MCF 10A (cell line): ENCODE measurements around the gene ADRA2A. TPM values are rescaled to one million over a fixed set of nuclear protein-coding genes. Genes with fewer than 3 reads are reported as not detected.

Experiments
- BruUV-seq: library from RNA; stranded (reverse); fragments of 400-500 nt; replicated peaks from 2 replicates; lab custom pipeline; 2021; lab: Mats Ljungman, UMichigan
- CTCF ChIA-PET: fragments of 300-600 bp; sonication (Branson Sonifier 250); formaldehyde crosslinking; extraction: SDS; loops from one replicate; lab custom pipeline; 2021; ENCODE audit warnings: antibody characterized with exemption, inconsistent platforms; lab: Yijun Ruan, JAX
- POLR2A ChIA-PET: fragments of 300-600, 350-650 bp; sonication (Branson Sonifier 250); formaldehyde crosslinking; extraction: SDS; loops from one replicate; lab custom pipeline; 2020; ENCODE audit warnings: antibody characterized with exemption, inconsistent platforms; lab: Yijun Ruan, JAX
- DNase-seq: peaks from one replicate; pipeline ENCODE4 v3.0.0-alpha.2; 2018; ENCODE audit not compliant: unreplicated experiment
- H3K27ac Mint-ChIP-seq: one replicate; pipeline ENCODE4 v1.8.0; 2022; ENCODE audit warnings: mild to moderate bottlenecking, low read depth, mixed read lengths; ENCODE audit not compliant: unreplicated experiment
- H3K27me3 Mint-ChIP-seq: one replicate; pipeline ENCODE4 v1.8.0; 2022; ENCODE audit warnings: mixed read lengths; ENCODE audit not compliant: insufficient read depth, unreplicated experiment
- H3K36me3 Mint-ChIP-seq: one replicate; pipeline ENCODE4 v1.8.0; 2022; ENCODE audit warnings: mild to moderate bottlenecking, moderate library complexity, mixed read lengths; ENCODE audit not compliant: insufficient read depth, unreplicated experiment
- H3K4me1 Mint-ChIP-seq: one replicate; pipeline ENCODE4 v1.8.0; 2022; ENCODE audit warnings: mixed read lengths; ENCODE audit not compliant: insufficient read depth, unreplicated experiment
- H3K4me3 Mint-ChIP-seq: one replicate; pipeline ENCODE4 v1.8.0; 2022; ENCODE audit warnings: mild to moderate bottlenecking, moderate library complexity, mixed read lengths; ENCODE audit not compliant: unreplicated experiment
- H3K9me3 Mint-ChIP-seq: one replicate; pipeline ENCODE4 v1.8.0; 2022; ENCODE audit warnings: mixed read lengths; ENCODE audit not compliant: unreplicated experiment
- intact Hi-C: fragments of 100-400 bp; cut with micrococcal nuclease; formaldehyde crosslinking; loops from 2 replicates; pipeline ENCODE4 v1.14.1; 2022
- total RNA-seq: library from RNA; stranded (reverse); gene quantifications from 2 replicates; pipeline ENCODE4 v1.2.3, GENCODE V29; 2022
- TF ChIP-seq, protein P1 (sequence below): fragments of 200-600 bp; IDR thresholded peaks from one replicate; pipeline ENCODE4 v1.8.0; 2022; ENCODE audit warnings: antibody characterized with exemption, mild to moderate bottlenecking; ENCODE audit not compliant: unreplicated experiment

ADRA2A gene
- total RNA-seq, 1 experiment from 2014 or later = not detected

DNA sequence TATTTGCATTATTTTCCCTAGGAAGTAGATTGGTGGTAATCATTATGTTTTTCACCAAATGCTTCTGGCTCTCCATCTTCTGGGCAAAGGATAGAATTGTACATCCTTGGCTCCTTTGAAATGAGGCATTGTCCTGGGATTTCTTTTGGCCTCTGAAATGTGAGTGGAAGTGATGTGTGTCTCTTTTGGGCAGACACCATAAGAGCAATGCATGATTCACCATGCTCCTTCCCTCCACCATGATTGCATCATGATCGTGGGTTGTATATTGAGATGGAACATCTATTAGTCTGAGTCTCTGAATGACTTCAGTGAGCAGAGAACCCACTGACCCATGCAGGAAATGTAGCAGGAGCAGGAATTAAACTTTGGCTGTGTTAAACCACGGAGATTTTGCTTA is 49.2 kb downstream of the ADRA2A start:
- no peak overlapping the region for H3K27ac Mint-ChIP-seq
- TF ChIP-seq, protein P1, sequence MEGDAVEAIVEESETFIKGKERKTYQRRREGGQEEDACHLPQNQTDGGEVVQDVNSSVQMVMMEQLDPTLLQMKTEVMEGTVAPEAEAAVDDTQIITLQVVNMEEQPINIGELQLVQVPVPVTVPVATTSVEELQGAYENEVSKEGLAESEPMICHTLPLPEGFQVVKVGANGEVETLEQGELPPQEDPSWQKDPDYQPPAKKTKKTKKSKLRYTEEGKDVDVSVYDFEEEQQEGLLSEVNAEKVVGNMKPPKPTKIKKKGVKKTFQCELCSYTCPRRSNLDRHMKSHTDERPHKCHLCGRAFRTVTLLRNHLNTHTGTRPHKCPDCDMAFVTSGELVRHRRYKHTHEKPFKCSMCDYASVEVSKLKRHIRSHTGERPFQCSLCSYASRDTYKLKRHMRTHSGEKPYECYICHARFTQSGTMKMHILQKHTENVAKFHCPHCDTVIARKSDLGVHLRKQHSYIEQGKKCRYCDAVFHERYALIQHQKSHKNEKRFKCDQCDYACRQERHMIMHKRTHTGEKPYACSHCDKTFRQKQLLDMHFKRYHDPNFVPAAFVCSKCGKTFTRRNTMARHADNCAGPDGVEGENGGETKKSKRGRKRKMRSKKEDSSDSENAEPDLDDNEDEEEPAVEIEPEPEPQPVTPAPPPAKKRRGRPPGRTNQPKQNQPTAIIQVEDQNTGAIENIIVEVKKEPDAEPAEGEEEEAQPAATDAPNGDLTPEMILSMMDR = no peak
- no TSS peak for BruUV-seq
- intact Hi-C loops = no loop called here
- H3K9me3 Mint-ChIP-seq = no peaks in the 10 kb centered on the region
- H3K36me3 Mint-ChIP-seq = no peaks in the 10 kb centered on the region
- DNase-seq = peak; percentile 46
- H3K4me1 Mint-ChIP-seq = peaks cover 12% of the 10 kb centered on the region
- no peak overlapping the region for H3K4me3 Mint-ChIP-seq
- ChIA-PET POLR2A (no interaction called here), CTCF (no interaction called here)
- H3K27me3 Mint-ChIP-seq = peaks cover 16% of the 10 kb centered on the region

DNA sequence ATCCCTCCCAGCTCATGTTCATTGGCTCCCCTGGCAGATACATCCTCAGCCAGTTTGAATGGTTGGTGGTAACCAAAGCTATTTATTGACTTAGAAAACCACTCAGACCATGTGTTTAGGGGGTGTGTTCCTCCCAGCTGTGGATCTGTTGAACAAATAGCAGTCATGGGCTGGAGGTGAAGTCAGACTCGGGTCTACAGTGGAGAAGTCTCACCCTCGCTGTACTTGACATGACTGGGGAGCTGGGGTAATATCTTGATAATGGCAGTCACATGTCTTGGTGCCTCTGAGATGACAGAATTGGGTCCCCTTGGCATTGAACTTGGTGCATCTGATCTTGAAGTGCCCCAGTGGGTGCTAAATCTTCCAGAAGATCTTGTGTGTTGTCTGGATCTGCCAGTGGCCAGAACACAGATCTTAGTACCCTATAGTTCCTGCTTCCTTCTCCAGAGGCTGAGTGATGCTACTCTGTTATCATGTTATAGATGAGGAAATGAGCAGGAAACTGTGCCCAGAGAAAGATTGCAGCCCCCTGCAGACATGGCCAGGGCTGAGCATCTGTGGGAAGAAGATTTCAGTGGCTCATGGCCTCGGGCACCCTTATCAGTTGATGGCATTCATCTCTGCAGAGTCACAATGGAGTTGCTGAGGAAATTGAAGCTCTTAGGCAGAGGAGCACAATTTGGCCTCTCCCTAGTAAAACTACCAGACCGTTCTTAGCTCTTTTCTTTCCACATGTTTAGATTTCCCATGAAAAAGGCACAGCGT is 50.4 kb downstream of the ADRA2A start:
- intact Hi-C loops = no loop called here
- TF ChIP-seq, protein P1 = no peak
- Mint-ChIP-seq H3K9me3 (no peaks in the 10 kb centered on the region), H3K27me3 (peaks cover 4% of the 10 kb centered on the region), H3K4me1 (peaks cover 12% of the 10 kb centered on the region), H3K36me3 (no peaks in the 10 kb centered on the region), H3K4me3 (no peak overlapping the region), H3K27ac (no peak overlapping the region)
- CTCF ChIA-PET = no interaction called here
- POLR2A ChIA-PET = no interaction called here
- BruUV-seq = no TSS peak
- DNase-seq = no peak

DNA sequence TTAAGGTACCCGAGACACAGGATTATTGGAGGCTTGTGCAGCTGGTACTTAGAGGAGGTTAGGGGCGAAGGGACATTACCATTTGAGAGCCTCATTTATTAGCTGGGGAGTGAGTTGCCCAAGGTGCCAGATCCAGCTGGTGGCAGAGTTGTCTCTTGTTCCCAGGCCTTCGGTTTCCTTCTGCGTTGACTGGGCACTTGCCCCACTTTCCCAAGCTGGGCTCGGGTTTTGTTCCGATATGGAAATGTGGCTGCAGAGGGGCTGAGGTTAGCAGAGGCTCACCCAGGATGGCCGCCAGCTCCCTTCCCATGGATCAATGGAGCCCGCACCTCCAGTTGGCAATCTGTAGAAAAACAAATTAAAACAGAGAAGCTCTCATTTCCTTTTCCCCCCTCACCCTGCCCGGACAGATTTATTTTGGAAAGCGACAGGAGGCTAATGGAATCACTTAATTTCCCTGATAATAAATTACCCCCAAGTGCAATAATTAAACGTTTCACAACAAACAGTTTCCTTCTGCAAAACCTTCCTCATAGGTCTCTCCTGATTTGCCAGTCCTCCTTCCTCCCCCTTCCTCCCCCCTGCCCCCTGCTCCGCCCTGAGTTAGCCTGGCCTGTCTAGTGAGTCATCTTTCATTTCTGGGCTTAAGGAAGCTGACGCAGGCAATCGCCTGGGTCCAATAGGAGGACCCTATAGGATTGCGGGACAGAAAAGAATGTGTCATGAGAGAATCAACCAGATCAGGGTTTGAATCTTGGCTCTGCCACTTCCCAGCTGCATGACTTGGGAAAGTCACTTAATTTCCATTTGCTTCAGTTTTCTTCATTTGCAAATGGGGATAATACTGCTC is 51.7 kb downstream of the ADRA2A start:
- peak; percentile 80 for DNase-seq
- H3K4me1 Mint-ChIP-seq = peaks cover 12% of the 10 kb centered on the region
- H3K36me3 Mint-ChIP-seq = no peaks in the 10 kb centered on the region
- no peak overlapping the region for H3K4me3 Mint-ChIP-seq
- no peak overlapping the region for H3K27ac Mint-ChIP-seq
- peaks cover 1% of the 10 kb centered on the region for H3K27me3 Mint-ChIP-seq
- no TSS peak for BruUV-seq
- POLR2A ChIA-PET = no interaction called here
- intact Hi-C loops = no loop called here
- TF ChIP-seq, protein P1 = no peak
- CTCF ChIA-PET = no interaction called here
- H3K9me3 Mint-ChIP-seq = no peaks in the 10 kb centered on the region

DNA sequence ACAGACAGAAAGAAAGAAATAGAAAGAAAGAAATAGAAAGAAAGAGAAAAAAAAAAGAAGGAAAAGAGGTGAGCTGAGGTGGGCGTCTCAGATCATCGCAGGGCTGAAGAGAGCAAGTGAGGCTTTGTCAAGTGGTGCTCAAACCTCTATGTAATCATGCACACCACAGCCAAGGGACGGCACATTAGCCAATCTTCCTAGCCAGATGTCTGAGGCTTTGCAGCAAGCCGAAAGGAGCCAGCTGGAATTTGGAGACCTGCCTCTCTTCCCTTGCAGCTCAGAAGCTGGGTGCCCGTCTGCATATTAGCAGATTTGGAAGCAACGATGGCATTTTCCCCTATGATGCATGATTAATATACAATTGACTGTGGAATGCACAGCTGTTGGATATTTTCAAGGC is 52.5 kb downstream of the ADRA2A start:
- Mint-ChIP-seq H3K4me1 (peaks cover 12% of the 10 kb centered on the region), H3K27me3 (peaks cover 9% of the 10 kb centered on the region), H3K27ac (no peak overlapping the region), H3K36me3 (no peaks in the 10 kb centered on the region), H3K4me3 (no peak overlapping the region), H3K9me3 (peaks cover 4% of the 10 kb centered on the region)
- intact Hi-C loops = no loop called here
- no peak for DNase-seq
- TF ChIP-seq, protein P1 = no peak
- ChIA-PET POLR2A (no interaction called here), CTCF (no interaction called here)
- no TSS peak for BruUV-seq
